Natural killer cell (primary cell): ENCODE results near the gene METTL3. TPM values are rescaled to one million over a fixed set of nuclear protein-coding genes. Genes with fewer than 3 reads are reported as not detected.
A peak's percentile ranks its signal among the peaks of the same experiment; 100 is the strongest.
"Not testable (repeated sequence)": the region's sequence is repeated elsewhere in the genome, so short reads cannot be mapped to it uniquely, and the experiment has no call there.

Source experiments
- ATAC-seq, 3 donors: fragments of 150-1000 bp in 2 of 3; fragments of 200-7000 bp in 1 of 3; cut with Tn5 transposase; 1 replicate in 1 of 3; 2 replicates in 2 of 3; pipeline ENCODE4 v1.10.0; 2021; ENCODE audit warnings: mild to moderate bottlenecking in 2 of 3, moderate library complexity in 2 of 3
- DNase-seq, 2 donors: peaks; one replicate each; pipeline versions ENCODE4 v3.0.0 to v3.0.0-alpha.2; 2013 to 2021; ENCODE audit warnings: mixed read lengths in 1 of 2
- H3K27ac ChIP-seq: one replicate; pipeline ENCODE4 v1.5.1; 2013; ENCODE audit warnings: mild to moderate bottlenecking, low read length
- H3K27me3 ChIP-seq: one replicate; pipeline ENCODE4 v1.6.1; 2013; ENCODE audit warnings: low read length; ENCODE audit not compliant: control insufficient read depth, insufficient read depth
- H3K36me3 ChIP-seq: one replicate; pipeline ENCODE4 v1.6.1; 2013; ENCODE audit warnings: low read length; ENCODE audit not compliant: control insufficient read depth, insufficient read depth
- H3K4me1 ChIP-seq: one replicate; pipeline ENCODE4 v1.6.1; 2013; ENCODE audit warnings: low read length; ENCODE audit not compliant: control insufficient read depth, insufficient read depth
- H3K4me3 ChIP-seq: one replicate; pipeline ENCODE4 v1.5.1; 2013; ENCODE audit warnings: low read length
- H3K9me3 ChIP-seq: one replicate; pipeline ENCODE4 v1.6.1; 2013; ENCODE audit warnings: low read length; ENCODE audit not compliant: control insufficient read depth, insufficient read depth
- H3K27ac Mint-ChIP-seq, 2 donors: one replicate each; pipeline ENCODE4 v1.8.0; 2022; ENCODE audit warnings: mild to moderate bottlenecking in 2 of 2, mixed read lengths in 2 of 2, moderate library complexity in 1 of 2
- H3K27me3 Mint-ChIP-seq, 2 donors: one replicate each; pipeline ENCODE4 v1.8.0; 2022; ENCODE audit warnings: low read depth in 2 of 2, mixed read lengths in 2 of 2
- H3K36me3 Mint-ChIP-seq: one replicate; pipeline ENCODE4 v1.8.0; 2022; ENCODE audit warnings: mixed read lengths
- H3K4me1 Mint-ChIP-seq, 2 donors: one replicate each; pipeline ENCODE4 v1.8.0; 2022; ENCODE audit warnings: mixed read lengths in 2 of 2
- H3K4me3 Mint-ChIP-seq: one replicate; pipeline ENCODE4 v1.8.0; 2022; ENCODE audit warnings: mild to moderate bottlenecking, moderate library complexity, mixed read lengths
- H3K9me3 Mint-ChIP-seq, 2 donors: one replicate each; pipeline ENCODE4 v1.8.0; 2022; ENCODE audit warnings: mixed read lengths in 2 of 2
- WGBS: methylation state at CpG from one replicate; pipeline ENCODE4 v1.1.7; 2013; ENCODE audit warnings: missing lambda C conversion rate; ENCODE audit not compliant: insufficient coverage; 5-methylcytosine and 5-hydroxymethylcytosine counted together
- intact Hi-C: fragments of 100-400 bp; cut with micrococcal nuclease; formaldehyde crosslinking; loops from one replicate; pipeline ENCODE4 v1.14.2; 2022
- total RNA-seq, 4 donors: library from RNA; stranded (reverse); fragments of 120-200 nt in 1 of 4; gene quantifications; one replicate each; pipeline versions ENCODE4 v1.2.3 to v1.2.4, GENCODE V29; 2013 to 2022
- TF ChIP-seq, protein P1 (sequence below): fragments of 200-600 bp; IDR thresholded peaks from one replicate; pipeline ENCODE4 v1.8.0; 2022; ENCODE audit warnings: antibody characterized with exemption

The METTL3 gene
- total RNA-seq, 3 donors from 2014 or later (not counting 1 experiment from before 2014, with no cell fraction given) = 63.3 to 72.5 (median 68.3) TPM

- 95% methylated on average over 4 of the region's 5 CpGs for WGBS
These were observed 45.4 kb upstream of the METTL3 start for GRCh38 chr14:21556378-21557083.

DNA sequence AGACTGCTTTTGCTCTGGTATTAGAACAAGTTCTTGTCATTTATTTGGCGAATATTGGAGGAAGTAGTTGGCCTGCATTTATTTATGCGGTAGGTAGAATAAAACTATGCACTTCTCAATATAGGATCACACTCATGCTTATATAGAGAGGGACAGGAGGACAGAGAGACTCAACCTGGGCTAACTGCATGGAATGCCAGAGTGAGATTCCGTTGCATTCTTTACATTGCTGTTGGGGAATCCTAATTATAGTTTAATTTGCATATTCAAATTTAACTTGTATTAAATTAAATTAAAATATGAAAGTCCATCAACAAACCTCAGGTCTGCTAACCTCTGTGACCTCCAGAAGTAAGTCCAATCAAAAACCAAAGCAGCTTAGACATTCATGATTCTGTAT is 42.1 kb upstream of the METTL3 start:
- WGBS = 100% methylated on average over 1 of the region's 3 CpGs
- H3K27me3 ChIP-seq = no peaks in the 10 kb centered on the region
- H3K4me1 Mint-ChIP-seq = peaks cover 6% of the 10 kb centered on the region in 2 donors

More at GRCh38 chr14:21556378-21557083, 45.4 kb upstream of the METTL3 start:
- Histone ChIP-seq H3K36me3 (no peaks in the 10 kb centered on the region), H3K27me3 (no peaks in the 10 kb centered on the region), H3K27ac (no peak overlapping the region), H3K9me3 (no peaks in the 10 kb centered on the region), H3K4me1 (peaks cover 5% of the 10 kb centered on the region), H3K4me3 (no peak overlapping the region)
- H3K4me3 Mint-ChIP-seq = no peak overlapping the region
- intact Hi-C loops = loop anchor here (1.0 to 2.0 kb wide), 3 partner anchors 13 to 120 kb away; no protein-coding TSS in a partner anchor
- H3K27ac Mint-ChIP-seq = peak overlapping the region in 1 of 2 donors; percentile 8
- TF ChIP-seq, protein P1, sequence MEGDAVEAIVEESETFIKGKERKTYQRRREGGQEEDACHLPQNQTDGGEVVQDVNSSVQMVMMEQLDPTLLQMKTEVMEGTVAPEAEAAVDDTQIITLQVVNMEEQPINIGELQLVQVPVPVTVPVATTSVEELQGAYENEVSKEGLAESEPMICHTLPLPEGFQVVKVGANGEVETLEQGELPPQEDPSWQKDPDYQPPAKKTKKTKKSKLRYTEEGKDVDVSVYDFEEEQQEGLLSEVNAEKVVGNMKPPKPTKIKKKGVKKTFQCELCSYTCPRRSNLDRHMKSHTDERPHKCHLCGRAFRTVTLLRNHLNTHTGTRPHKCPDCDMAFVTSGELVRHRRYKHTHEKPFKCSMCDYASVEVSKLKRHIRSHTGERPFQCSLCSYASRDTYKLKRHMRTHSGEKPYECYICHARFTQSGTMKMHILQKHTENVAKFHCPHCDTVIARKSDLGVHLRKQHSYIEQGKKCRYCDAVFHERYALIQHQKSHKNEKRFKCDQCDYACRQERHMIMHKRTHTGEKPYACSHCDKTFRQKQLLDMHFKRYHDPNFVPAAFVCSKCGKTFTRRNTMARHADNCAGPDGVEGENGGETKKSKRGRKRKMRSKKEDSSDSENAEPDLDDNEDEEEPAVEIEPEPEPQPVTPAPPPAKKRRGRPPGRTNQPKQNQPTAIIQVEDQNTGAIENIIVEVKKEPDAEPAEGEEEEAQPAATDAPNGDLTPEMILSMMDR = no peak
- DNase-seq (no peak), ATAC-seq (no peak)
- no peaks in the 10 kb centered on the region for H3K9me3 Mint-ChIP-seq
- peaks cover 6% of the 10 kb centered on the region in 2 donors for H3K4me1 Mint-ChIP-seq
- H3K36me3 Mint-ChIP-seq = no peaks in the 10 kb centered on the region
- H3K27me3 Mint-ChIP-seq = no peaks in the 10 kb centered on the region

GRCh38 chr14:21544588-21544987 is 33.4 kb upstream of the METTL3 start:
- H3K36me3 ChIP-seq, ATAC-seq, H3K4me1 ChIP-seq, H3K36me3 Mint-ChIP-seq, H3K9me3 Mint-ChIP-seq, H3K4me3 Mint-ChIP-seq, H3K9me3 ChIP-seq, H3K27ac Mint-ChIP-seq, H3K4me3 ChIP-seq, intact Hi-C loops, H3K4me1 Mint-ChIP-seq, H3K27me3 ChIP-seq, DNase-seq, H3K27ac ChIP-seq: not testable (repeated sequence)
- peaks cover 13 to 19% of the 10 kb centered on the region in 2 donors for H3K27me3 Mint-ChIP-seq
- WGBS = no CpG with 5 or more reads among the region's 7 CpGs

More for the DNA sequence above, 42.1 kb upstream of the METTL3 start:
- H3K27me3 Mint-ChIP-seq = peaks cover 0 to 4% of the 10 kb centered on the region in 2 donors
- peaks cover 5% of the 10 kb centered on the region for H3K4me1 ChIP-seq
- H3K36me3 ChIP-seq = no peaks in the 10 kb centered on the region
- H3K4me3 Mint-ChIP-seq = no peak overlapping the region
- ATAC-seq (no peak), DNase-seq (no peak)
- no peak overlapping the region for H3K4me3 ChIP-seq
- no peak overlapping the region for H3K27ac ChIP-seq
- no peak overlapping the region for H3K27ac Mint-ChIP-seq
- TF ChIP-seq, protein P1 = no peak
- H3K36me3 Mint-ChIP-seq = no peaks in the 10 kb centered on the region
- intact Hi-C loops = no loop called here
- no peaks in the 10 kb centered on the region for H3K9me3 Mint-ChIP-seq
- H3K9me3 ChIP-seq = no peaks in the 10 kb centered on the region

GRCh38 chr14:21543963-21544362 is 32.8 kb upstream of the METTL3 start:
- DNase-seq (no peak), ATAC-seq (no peak)
- H3K4me1 Mint-ChIP-seq = no peaks in the 10 kb centered on the region
- no peak overlapping the region for H3K27ac Mint-ChIP-seq
- TF ChIP-seq, protein P1 = no peak
- no peaks in the 10 kb centered on the region for H3K9me3 ChIP-seq
- H3K27me3 Mint-ChIP-seq = peaks cover 19 to 25% of the 10 kb centered on the region in 2 donors
- no peak overlapping the region for H3K27ac ChIP-seq
- H3K4me3 ChIP-seq = no peak overlapping the region
- no peak overlapping the region for H3K4me3 Mint-ChIP-seq
- WGBS = 63% methylated on average over 5 of the region's 5 CpGs
- H3K27me3 ChIP-seq = peaks cover 8% of the 10 kb centered on the region
- H3K36me3 ChIP-seq = no peaks in the 10 kb centered on the region
- H3K36me3 Mint-ChIP-seq = no peaks in the 10 kb centered on the region
- intact Hi-C loops = no loop called here
- no peaks in the 10 kb centered on the region for H3K4me1 ChIP-seq
- H3K9me3 Mint-ChIP-seq = no peaks in the 10 kb centered on the region
